Osteoblast (primary cell): ENCODE results near the gene ZC3H13. TPM values are rescaled to one million over a fixed set of nuclear protein-coding genes. Genes with fewer than 3 reads are reported as not detected.

Source experiments
- DNase-seq: peaks from one replicate; pipeline ENCODE4 v3.0.0; 2011; ENCODE audit warnings: low spot score, mixed read lengths; ENCODE audit not compliant: insufficient read length; ENCODE audit errors: missing footprints
- H2AFZ ChIP-seq: 2 replicates; pipeline ENCODE4 v1.6.0; 2011; ENCODE audit warnings: mild to moderate bottlenecking, low read length
- H3K27ac ChIP-seq: 2 replicates; pipeline ENCODE4 v1.5.1; 2011; ENCODE audit warnings: mild to moderate bottlenecking, low read depth, low read length, moderate library complexity
- H3K27me3 ChIP-seq: 2 replicates; pipeline ENCODE4 v1.6.0; 2012; ENCODE audit warnings: mild to moderate bottlenecking, control low read depth, inconsistent platforms, low read length, moderate library complexity; ENCODE audit not compliant: insufficient read depth
- H3K36me3 ChIP-seq: 2 replicates; pipeline ENCODE4 v1.5.1; 2011; ENCODE audit warnings: mild to moderate bottlenecking, low read length, control low read depth, moderate library complexity; ENCODE audit not compliant: insufficient read depth
- H3K4me1 ChIP-seq: 2 replicates; pipeline ENCODE4 v1.5.1; 2011; ENCODE audit warnings: mild to moderate bottlenecking, low read length, control low read depth, moderate library complexity; ENCODE audit not compliant: insufficient read depth
- H3K4me2 ChIP-seq: 2 replicates; pipeline ENCODE4 v1.6.0; 2011; ENCODE audit warnings: mild to moderate bottlenecking, low read length; ENCODE audit not compliant: insufficient read depth
- H3K4me3 ChIP-seq: fragments of 200-600 bp; sonication (generic); 3 replicates; pipeline ENCODE4 v1.5.1; 2012; ENCODE audit warnings: mild to moderate bottlenecking, low read length, inconsistent platforms; ENCODE audit not compliant: insufficient read depth
- H3K79me2 ChIP-seq: 2 replicates; pipeline ENCODE4 v1.6.0; 2012; ENCODE audit warnings: mild to moderate bottlenecking, low read length, control low read depth, inconsistent platforms; ENCODE audit not compliant: insufficient read depth
- H3K9me3 ChIP-seq: 2 replicates; pipeline ENCODE4 v1.5.1; 2011; ENCODE audit warnings: low read depth, low read length, control low read depth
- H4K20me1 ChIP-seq: 2 replicates; pipeline ENCODE4 v1.6.0; 2012; ENCODE audit warnings: mild to moderate bottlenecking, low read length, control low read depth; ENCODE audit not compliant: insufficient read depth
- CTCF ChIP-seq: IDR thresholded peaks from 2 replicates; pipeline ENCODE4 v1.5.1; 2011; ENCODE audit warnings: mild to moderate bottlenecking, low read depth, low read length, moderate library complexity; ENCODE audit errors: extremely low read depth
- total RNA-seq: library from RNA; depleted of rRNA; stranded (reverse); fragments of >200 nt; gene quantifications from 2 replicates; pipeline ENCODE4 v1.2.3, GENCODE V29; 2012

ZC3H13 gene
- total RNA-seq, 1 donor = 19.5 TPM

- no peak overlapping the region for H3K4me2 ChIP-seq
- no peak overlapping the region for H2AFZ ChIP-seq
- H3K4me1 ChIP-seq = no peaks in the 10 kb centered on the region
- H3K9me3 ChIP-seq = no peaks in the 10 kb centered on the region
- no peak for DNase-seq
- no peak overlapping the region for H3K27ac ChIP-seq
- no peaks in the 10 kb centered on the region for H3K79me2 ChIP-seq
- H3K4me3 ChIP-seq = no peak overlapping the region
- no peaks in the 10 kb centered on the region for H3K27me3 ChIP-seq
- TF ChIP-seq CTCF = no peak
- H4K20me1 ChIP-seq = no peaks in the 10 kb centered on the region
- no peaks in the 10 kb centered on the region for H3K36me3 ChIP-seq
These were observed 33.9 kb upstream of the ZC3H13 start for GRCh38 chr13:46086421-46086922.

- Histone ChIP-seq H3K79me2 (no peaks in the 10 kb centered on the region), H3K36me3 (no peaks in the 10 kb centered on the region), H3K4me1 (no peaks in the 10 kb centered on the region), H2AFZ (no peak overlapping the region), H3K4me2 (no peak overlapping the region), H3K27ac (no peak overlapping the region), H3K4me3 (no peak overlapping the region), H4K20me1 (no peaks in the 10 kb centered on the region), H3K27me3 (no peaks in the 10 kb centered on the region), H3K9me3 (no peaks in the 10 kb centered on the region)
- no peak for TF ChIP-seq CTCF
- no peak for DNase-seq
These were observed 33.2 kb upstream of the ZC3H13 start for GRCh38 chr13:46085737-46086136.

GRCh38 chr13:46082324-46082723, 29.8 kb upstream of the ZC3H13 start:
- Histone ChIP-seq H3K4me2 (no peak overlapping the region), H3K79me2 (no peaks in the 10 kb centered on the region), H4K20me1 (no peaks in the 10 kb centered on the region), H3K27ac (no peak overlapping the region), H3K4me1 (no peaks in the 10 kb centered on the region), H3K4me3 (no peak overlapping the region), H3K36me3 (no peaks in the 10 kb centered on the region), H3K27me3 (no peaks in the 10 kb centered on the region), H2AFZ (no peak overlapping the region), H3K9me3 (no peaks in the 10 kb centered on the region)
- DNase-seq = no peak
- no peak for TF ChIP-seq CTCF

GRCh38 chr13:46079770-46080169, 27.2 kb upstream of the ZC3H13 start:
- H4K20me1 ChIP-seq = no peaks in the 10 kb centered on the region
- H2AFZ ChIP-seq = no peak overlapping the region
- no peak overlapping the region for H3K4me2 ChIP-seq
- DNase-seq = no peak
- TF ChIP-seq CTCF = no peak
- no peaks in the 10 kb centered on the region for H3K27me3 ChIP-seq
- H3K27ac ChIP-seq = no peak overlapping the region
- no peaks in the 10 kb centered on the region for H3K36me3 ChIP-seq
- H3K79me2 ChIP-seq = no peaks in the 10 kb centered on the region
- H3K9me3 ChIP-seq = no peaks in the 10 kb centered on the region
- no peaks in the 10 kb centered on the region for H3K4me1 ChIP-seq
- H3K4me3 ChIP-seq = no peak overlapping the region
